Measurements from ENCODE around the gene SPTBN5. TPM values are rescaled to one million over a fixed set of nuclear protein-coding genes. Genes with fewer than 3 reads are reported as not detected.

The SPTBN5 gene
- total and polyA plus RNA-seq, 2 experiments from 2014 or later, result 0.57 to 1.1 TPM

DNA sequence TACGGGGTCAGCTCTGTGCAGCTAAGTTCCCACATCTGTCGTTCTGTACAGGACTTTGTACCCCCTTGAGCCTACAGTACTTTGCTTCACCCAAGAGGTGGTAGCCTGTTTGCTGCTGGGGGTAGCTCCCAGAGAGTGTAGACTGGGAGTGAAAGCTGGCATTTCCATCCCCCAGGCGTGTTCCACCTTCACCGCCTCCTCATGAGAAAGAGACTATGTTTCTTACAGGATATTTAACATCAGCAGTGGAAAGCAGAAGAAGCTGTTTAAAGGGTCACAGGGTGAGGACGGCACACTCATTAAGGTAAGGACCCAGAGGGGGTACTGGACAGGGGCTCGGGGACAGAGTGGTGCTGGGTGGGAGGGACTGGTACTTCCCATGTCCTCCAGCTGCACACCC lies 76.1 kb downstream of the SPTBN5 start (continued):
- TF ChIP-seq, protein P1, sequence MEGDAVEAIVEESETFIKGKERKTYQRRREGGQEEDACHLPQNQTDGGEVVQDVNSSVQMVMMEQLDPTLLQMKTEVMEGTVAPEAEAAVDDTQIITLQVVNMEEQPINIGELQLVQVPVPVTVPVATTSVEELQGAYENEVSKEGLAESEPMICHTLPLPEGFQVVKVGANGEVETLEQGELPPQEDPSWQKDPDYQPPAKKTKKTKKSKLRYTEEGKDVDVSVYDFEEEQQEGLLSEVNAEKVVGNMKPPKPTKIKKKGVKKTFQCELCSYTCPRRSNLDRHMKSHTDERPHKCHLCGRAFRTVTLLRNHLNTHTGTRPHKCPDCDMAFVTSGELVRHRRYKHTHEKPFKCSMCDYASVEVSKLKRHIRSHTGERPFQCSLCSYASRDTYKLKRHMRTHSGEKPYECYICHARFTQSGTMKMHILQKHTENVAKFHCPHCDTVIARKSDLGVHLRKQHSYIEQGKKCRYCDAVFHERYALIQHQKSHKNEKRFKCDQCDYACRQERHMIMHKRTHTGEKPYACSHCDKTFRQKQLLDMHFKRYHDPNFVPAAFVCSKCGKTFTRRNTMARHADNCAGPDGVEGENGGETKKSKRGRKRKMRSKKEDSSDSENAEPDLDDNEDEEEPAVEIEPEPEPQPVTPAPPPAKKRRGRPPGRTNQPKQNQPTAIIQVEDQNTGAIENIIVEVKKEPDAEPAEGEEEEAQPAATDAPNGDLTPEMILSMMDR (conservative IDR thresholded peaks at IDR 0.05; ENCODE audit: low read depth in 2 of 2), result no peak
- no peak for TF ChIP-seq STAT1 (IDR thresholded peaks at IDR 0.05; ENCODE audit: unreplicated experiment)
- TF ChIP-seq NANOG (IDR thresholded peaks at IDR 0.05; ENCODE audit: borderline replicate concordance), result no peak
- TF ChIP-seq, protein P2, sequence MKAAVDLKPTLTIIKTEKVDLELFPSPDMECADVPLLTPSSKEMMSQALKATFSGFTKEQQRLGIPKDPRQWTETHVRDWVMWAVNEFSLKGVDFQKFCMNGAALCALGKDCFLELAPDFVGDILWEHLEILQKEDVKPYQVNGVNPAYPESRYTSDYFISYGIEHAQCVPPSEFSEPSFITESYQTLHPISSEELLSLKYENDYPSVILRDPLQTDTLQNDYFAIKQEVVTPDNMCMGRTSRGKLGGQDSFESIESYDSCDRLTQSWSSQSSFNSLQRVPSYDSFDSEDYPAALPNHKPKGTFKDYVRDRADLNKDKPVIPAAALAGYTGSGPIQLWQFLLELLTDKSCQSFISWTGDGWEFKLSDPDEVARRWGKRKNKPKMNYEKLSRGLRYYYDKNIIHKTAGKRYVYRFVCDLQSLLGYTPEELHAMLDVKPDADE (IDR thresholded peaks at IDR 0.05), result no peak
- no peak for TF ChIP-seq POLR2AphosphoS5 (IDR thresholded peaks at IDR 0.05; ENCODE audit: low read depth)
- TF ChIP-seq JUNB (IDR thresholded peaks at IDR 0.05; ENCODE audit: unreplicated experiment), result no peak
- TF ChIP-seq, protein P3, sequence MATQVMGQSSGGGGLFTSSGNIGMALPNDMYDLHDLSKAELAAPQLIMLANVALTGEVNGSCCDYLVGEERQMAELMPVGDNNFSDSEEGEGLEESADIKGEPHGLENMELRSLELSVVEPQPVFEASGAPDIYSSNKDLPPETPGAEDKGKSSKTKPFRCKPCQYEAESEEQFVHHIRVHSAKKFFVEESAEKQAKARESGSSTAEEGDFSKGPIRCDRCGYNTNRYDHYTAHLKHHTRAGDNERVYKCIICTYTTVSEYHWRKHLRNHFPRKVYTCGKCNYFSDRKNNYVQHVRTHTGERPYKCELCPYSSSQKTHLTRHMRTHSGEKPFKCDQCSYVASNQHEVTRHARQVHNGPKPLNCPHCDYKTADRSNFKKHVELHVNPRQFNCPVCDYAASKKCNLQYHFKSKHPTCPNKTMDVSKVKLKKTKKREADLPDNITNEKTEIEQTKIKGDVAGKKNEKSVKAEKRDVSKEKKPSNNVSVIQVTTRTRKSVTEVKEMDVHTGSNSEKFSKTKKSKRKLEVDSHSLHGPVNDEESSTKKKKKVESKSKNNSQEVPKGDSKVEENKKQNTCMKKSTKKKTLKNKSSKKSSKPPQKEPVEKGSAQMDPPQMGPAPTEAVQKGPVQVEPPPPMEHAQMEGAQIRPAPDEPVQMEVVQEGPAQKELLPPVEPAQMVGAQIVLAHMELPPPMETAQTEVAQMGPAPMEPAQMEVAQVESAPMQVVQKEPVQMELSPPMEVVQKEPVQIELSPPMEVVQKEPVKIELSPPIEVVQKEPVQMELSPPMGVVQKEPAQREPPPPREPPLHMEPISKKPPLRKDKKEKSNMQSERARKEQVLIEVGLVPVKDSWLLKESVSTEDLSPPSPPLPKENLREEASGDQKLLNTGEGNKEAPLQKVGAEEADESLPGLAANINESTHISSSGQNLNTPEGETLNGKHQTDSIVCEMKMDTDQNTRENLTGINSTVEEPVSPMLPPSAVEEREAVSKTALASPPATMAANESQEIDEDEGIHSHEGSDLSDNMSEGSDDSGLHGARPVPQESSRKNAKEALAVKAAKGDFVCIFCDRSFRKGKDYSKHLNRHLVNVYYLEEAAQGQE (IDR thresholded peaks at IDR 0.05; ENCODE audit: unreplicated experiment), result no peak
- TF ChIP-seq ZNF114 (CRISPR knock-in tag; IDR thresholded peaks at IDR 0.05), result no peak
- TF ChIP-seq EZH2phosphoT487 (IDR thresholded peaks at IDR 0.05; ENCODE audit: unreplicated experiment), result no peak
- no peak for TF ChIP-seq CREB1 (CRISPR knock-in tag; IDR thresholded peaks at IDR 0.05; ENCODE audit: low read depth)
- no peak for TF ChIP-seq EZH2 (IDR thresholded peaks at IDR 0.05; ENCODE audit: low read depth, unreplicated experiment)

DNA sequence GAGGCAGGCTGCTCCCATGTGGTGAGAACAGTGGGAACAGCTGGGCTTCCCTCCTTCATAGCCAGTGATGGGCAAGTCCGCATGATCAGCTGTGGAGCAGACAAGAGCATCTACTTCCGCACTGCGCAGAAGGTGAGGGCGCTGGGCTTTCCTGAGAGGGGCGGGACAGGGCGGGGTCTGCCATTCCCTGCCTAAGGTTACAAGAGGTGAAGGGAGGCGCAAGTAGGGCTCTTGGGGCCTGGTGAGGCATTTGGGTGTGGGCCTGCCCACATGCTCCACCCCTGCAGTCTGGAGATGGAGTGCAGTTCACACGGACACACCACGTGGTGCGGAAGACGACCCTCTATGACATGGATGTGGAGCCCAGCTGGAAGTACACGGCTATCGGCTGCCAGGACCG lies 76.5 kb downstream of the SPTBN5 start:
- H3K79me2 ChIP-seq (replicated peaks; ENCODE audit: insufficient read depth), result no peaks in the 10 kb centered on the region
- ATAC-seq (no peak), DNase-seq (ENCODE audit: low spot score) (no peak)
- H3K9me3 Mint-ChIP-seq, result no peaks in the 10 kb centered on the region
- H3K4me3 Mint-ChIP-seq, result no peak overlapping the region
- no peaks in the 10 kb centered on the region for H3K4me1 ChIP-seq (ENCODE audit: insufficient read depth)
- no peaks in the 10 kb centered on the region; the same call in 2 of the 3 replicates for H3K36me3 Mint-ChIP-seq (ENCODE audit: low read depth)
- no peaks in the 10 kb centered on the region for H3K9me2 ChIP-seq (ENCODE audit: insufficient read depth)
- H3K4me2 ChIP-seq, result no peak overlapping the region
- H3F3A ChIP-seq (replicated peaks; ENCODE audit: low read depth), result no peaks in the 10 kb centered on the region
- no peaks in the 10 kb centered on the region for H4K20me1 ChIP-seq (replicated peaks; ENCODE audit: insufficient read depth)
- no peak overlapping the region for H3K27ac Mint-ChIP-seq
- no peak overlapping the region for H3K4me3 ChIP-seq
- no peaks in the 10 kb centered on the region for H3K36me3 ChIP-seq (ENCODE audit: insufficient read depth)
- H3K27ac ChIP-seq (ENCODE audit: low read depth), result no peak overlapping the region
- no peaks in the 10 kb centered on the region for H3K27me3 ChIP-seq (ENCODE audit: insufficient read depth)
- H3K27me3 Mint-ChIP-seq (ENCODE audit: insufficient read depth, low read depth, poor library complexity), result no peaks in the 10 kb centered on the region
- no peaks in the 10 kb centered on the region for H3K4me1 Mint-ChIP-seq
- no peak overlapping the region for H2AFZ ChIP-seq
- TF ChIP-seq, protein P3 (IDR thresholded peaks at IDR 0.05; ENCODE audit: unreplicated experiment), result no peak
- TF ChIP-seq, protein P2 (IDR thresholded peaks at IDR 0.05), result no peak
- TF ChIP-seq EZH2phosphoT487 (IDR thresholded peaks at IDR 0.05; ENCODE audit: unreplicated experiment) (no peak), ZNF331 (CRISPR knock-in tag; IDR thresholded peaks at IDR 0.05; ENCODE audit: low read depth) (no peak), EZH2 (IDR thresholded peaks at IDR 0.05; ENCODE audit: low read depth, unreplicated experiment) (no peak), STAT1 (IDR thresholded peaks at IDR 0.05; ENCODE audit: unreplicated experiment) (no peak), NANOG (IDR thresholded peaks at IDR 0.05; ENCODE audit: borderline replicate concordance) (no peak)
- TF ChIP-seq, protein P1 (conservative IDR thresholded peaks at IDR 0.05; ENCODE audit: low read depth in 2 of 2), result no peak
